ENCODE data around the gene KDM3B. TPM values are rescaled to one million over a fixed set of nuclear protein-coding genes. Genes with fewer than 3 reads are reported as not detected.

The KDM3B gene
- total and polyA plus RNA-seq, 2 of the 8 experiments (the other 6 are each of a cell fraction or from before 2014, with no cell fraction given) = 27.1 to 78.1 TPM

DNA sequence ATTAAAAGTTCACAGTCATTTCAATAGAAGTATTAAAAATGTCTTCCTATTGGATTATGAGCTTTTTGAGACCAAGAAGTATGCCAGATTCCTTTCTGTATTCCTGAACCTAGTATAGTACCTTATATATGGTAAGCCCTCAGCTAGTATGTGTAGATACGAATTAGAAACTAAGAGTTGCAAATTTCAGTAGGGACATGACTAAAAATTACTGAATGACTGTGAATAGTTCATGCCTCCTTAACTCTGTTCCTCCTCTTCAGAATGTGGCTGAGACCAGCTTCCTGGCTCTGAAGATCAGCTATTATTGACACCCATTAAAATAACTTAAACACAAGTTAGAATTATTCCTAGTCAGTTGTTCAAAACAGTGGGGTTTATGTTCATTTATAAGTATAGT lies 19.7 kb downstream of the KDM3B start (continued):
- TF ChIP-seq TCF12 (IDR thresholded peaks at IDR 0.05; ENCODE audit: low read depth, low read length) (no peak), HDAC2 (IDR thresholded peaks at IDR 0.05; ENCODE audit: borderline replicate concordance in 1 of 2, low read depth in 2 of 2, low read length in 2 of 2) (no peak), JUND (IDR thresholded peaks at IDR 0.05; ENCODE audit: low read length) (no peak)

All from H1 (cell line).